VCaP (cell line): ENCODE measurements around the gene CBFA2T3.

Experiments used
- H3K27ac ChIP-seq: fragments of 450-650 bp; 2 replicates; pipeline ENCODE4 v1.5.1; 2017
- CTCF ChIP-seq: fragments of 450-650 bp; conservative IDR thresholded peaks from 2 replicates; pipeline ENCODE4 v1.5.1; 2017; ENCODE audit warnings: mild to moderate bottlenecking, moderate library complexity

The CBFA2T3 gene

DNA sequence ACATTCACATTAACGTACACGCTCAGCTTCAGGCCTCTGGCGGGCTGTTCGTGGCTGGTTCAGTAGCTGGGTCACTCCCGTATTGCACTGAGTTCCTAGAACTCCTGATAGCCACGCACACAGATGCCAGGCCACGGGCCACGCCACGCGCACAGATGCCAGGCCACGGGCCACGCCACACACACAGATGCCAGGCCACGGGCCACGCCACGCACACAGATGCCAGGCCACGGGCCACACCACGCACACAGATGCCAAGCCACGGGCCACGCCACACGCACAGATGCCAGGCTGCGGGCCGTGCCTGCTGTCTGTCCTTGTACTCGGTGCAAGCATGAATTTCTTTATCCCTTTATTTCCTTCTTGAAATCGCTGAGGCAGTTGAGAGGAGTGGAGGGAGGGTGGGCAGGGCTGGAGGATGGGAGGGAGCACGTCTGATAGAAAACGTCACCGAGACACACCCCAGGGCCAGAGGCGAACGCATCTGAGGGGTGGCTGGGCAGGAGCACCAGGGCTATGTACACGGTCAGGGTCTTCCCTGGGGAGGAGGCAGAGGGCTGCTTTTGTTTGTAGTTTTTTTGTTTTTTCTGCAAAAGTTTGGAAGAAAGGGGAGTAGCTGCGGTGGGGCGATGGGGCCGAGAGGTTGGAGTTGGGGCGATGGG is 101.9 kb downstream of the CBFA2T3 start:
- TF ChIP-seq CTCF = no peak
- no peak overlapping the region for H3K27ac ChIP-seq

DNA sequence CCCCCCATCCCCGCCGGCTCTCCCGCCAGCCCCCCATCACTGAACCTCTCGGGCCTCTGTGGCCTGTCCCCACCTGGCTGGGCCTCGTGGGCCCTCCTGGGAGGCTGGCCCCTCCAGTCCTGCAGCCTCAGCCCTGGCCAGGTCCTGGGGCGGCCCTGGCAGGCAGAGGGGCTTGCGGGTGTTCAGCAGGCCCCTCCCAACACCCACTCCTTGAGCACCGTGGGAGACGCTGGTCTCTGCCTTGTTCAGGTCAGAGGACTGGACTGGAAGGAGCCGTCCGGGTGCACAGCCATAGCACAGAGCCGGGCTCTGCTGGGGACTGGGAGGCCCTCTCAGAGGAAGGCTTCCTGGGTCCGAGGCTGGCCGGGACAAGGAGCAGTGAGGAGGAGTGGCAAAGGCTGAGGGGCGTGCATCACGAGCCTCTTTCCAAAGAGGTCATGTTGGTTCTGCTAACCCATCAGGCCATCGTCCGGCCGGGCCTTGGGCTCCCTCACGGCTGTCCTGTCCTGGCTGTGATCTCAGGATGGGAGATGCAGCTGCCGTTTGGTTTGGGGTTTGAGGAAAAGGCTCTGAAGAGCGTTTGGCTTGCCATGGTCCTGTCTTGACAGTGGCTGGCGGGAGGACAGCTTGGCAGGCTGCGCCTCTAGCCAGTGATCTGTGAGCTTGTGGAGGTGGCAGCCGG is 104.2 kb downstream of the CBFA2T3 start:
- TF ChIP-seq CTCF = no peak
- H3K27ac ChIP-seq = no peak overlapping the region

- no peak for TF ChIP-seq CTCF
- H3K27ac ChIP-seq = no peak overlapping the region
Measured at GRCh38 chr16:88871730-88872416, 105.1 kb downstream of the CBFA2T3 start.

GRCh38 chr16:88871349-88871702 is 105.7 kb downstream of the CBFA2T3 start:
- TF ChIP-seq CTCF = no peak
- no peak overlapping the region for H3K27ac ChIP-seq

DNA sequence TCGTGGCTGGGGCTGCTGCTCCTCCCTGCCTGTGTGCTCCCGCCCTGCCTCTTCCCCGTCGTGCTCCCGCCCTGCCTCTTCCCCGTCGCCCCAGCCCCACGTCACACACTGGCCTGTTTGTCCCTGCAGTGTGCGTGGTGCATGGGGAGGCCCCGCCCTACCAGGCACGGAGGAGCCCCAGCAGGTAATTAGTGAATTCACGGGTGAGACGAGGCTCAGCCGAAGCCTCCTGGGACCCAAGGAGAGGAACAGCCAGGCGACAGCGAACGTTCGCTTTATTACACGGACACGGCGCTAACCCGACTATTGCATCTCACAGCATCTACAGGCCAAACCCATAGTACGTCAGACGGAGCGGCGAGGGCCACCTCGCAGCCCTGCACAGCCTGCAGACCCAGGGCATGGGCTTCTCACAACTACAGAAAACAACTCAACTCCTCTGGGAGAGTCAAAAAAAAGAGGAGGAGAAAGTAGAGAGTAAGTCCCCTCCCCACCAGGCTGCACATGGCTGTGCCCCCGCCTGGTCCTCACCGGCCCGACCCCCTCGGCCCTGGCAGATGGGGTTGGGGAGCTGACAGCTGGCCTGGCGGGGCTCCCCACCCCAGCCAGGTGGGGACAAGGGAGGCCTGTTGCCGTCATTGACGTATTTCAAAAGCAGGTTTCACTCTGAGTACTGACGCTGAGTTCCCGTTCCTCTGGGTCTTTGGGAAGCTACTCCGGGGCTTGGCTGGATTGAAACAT is 106.2 kb downstream of the CBFA2T3 start:
- TF ChIP-seq CTCF = no peak
- H3K27ac ChIP-seq = no peak overlapping the region

DNA sequence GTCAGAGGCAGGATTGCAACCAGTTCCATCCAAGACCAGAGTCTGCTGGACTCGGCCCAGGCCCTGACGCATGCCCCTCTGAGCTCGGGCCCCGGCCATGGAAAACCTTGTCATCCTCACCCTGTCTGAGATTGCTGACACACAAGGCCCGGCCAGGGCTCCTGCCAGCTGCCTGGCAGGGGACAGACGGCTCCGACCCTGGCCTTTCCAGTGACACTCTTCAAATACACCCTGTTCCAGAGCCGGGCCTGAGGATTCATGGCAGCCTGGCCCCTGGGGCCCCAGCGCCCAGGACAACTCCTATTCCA is 107.4 kb downstream of the CBFA2T3 start:
- no peak for TF ChIP-seq CTCF
- H3K27ac ChIP-seq = no peak overlapping the region
